H1 (cell line): ENCODE measurements around the gene KANSL3. TPM values are rescaled to one million over a fixed set of nuclear protein-coding genes. Genes with fewer than 3 reads are reported as not detected.

Experiments used
- CHD2 ChIP-seq: IDR thresholded peaks from 2 replicates; pipeline ENCODE4 v1.6.1; 2012; ENCODE audit warnings: low read length, improper control_type of control experiment
- CTBP2 ChIP-seq: IDR thresholded peaks from 2 replicates; pipeline ENCODE4 v1.7.0; 2011; ENCODE audit warnings: borderline replicate concordance, mild to moderate bottlenecking, moderate library complexity, mixed read lengths, low read length; ENCODE audit not compliant: insufficient read depth, insufficient read length
- EGR1 ChIP-seq: IDR thresholded peaks from 2 replicates; pipeline ENCODE4 v1.6.1; 2011; ENCODE audit warnings: low read depth, low read length, borderline replicate concordance
- EP300 ChIP-seq, 2 experiments: IDR thresholded peaks; 1 replicate in 1 of 2; 2 replicates in 1 of 2; pipeline ENCODE4 v1.6.1; 2011 to 2012; ENCODE audit warnings: low read depth in 2 of 2, low read length in 2 of 2, mild to moderate bottlenecking in 2 of 2, borderline replicate concordance in 1 of 2, inconsistent platforms in 1 of 2, moderate library complexity in 1 of 2
- POU5F1 ChIP-seq: IDR thresholded peaks from 2 replicates; pipeline ENCODE4 v1.6.1; 2011; ENCODE audit warnings: low read depth, mild to moderate bottlenecking, low read length, moderate library complexity
- TAF7 ChIP-seq: optimal IDR thresholded peaks from 2 replicates; pipeline ENCODE3; 2011; ENCODE audit warnings: low read depth, mild to moderate bottlenecking, inconsistent platforms, low read length, moderate library complexity, borderline replicate concordance
- TCF12 ChIP-seq: IDR thresholded peaks from 2 replicates; pipeline ENCODE4 v1.6.1; 2011; ENCODE audit warnings: low read depth, mild to moderate bottlenecking, low read length
- ZNF274 ChIP-seq: IDR thresholded peaks from 2 replicates; pipeline ENCODE4 v1.7.0; 2012; ENCODE audit warnings: low read length, borderline replicate concordance; ENCODE audit errors: extremely low read depth
- polyA plus RNA-seq, 7 experiments: library from polyadenylated mRNA; depleted of rRNA in 3 of 7; stranded (reverse) in 5 of 7; unstranded in 2 of 7; fragments of >200 nt in 5 of 7; fragments of 200-250 nt in 2 of 7; gene quantifications; 1 replicate in 5 of 7; 2 replicates in 1 of 7; 4 replicates in 1 of 7; pipeline versions ENCODE4 v1.2.1 to v1.2.3, GENCODE V29; 2011 to 2013; ENCODE audit warnings: missing spikeins in 2 of 7, mixed read lengths in 2 of 7
- total RNA-seq: library from RNA; stranded (reverse); fragmentation: NEBNext Ultra II Directional; extraction: Animal tissue kit (Norgen Biotek cat#: 25700); gene quantifications from 2 replicates; pipeline ENCODE4 v1.2.1, GENCODE V29; 2021
- TF ChIP-seq, protein P1 (sequence below): fragments of 300-600 bp; sonication (generic); IDR thresholded peaks from 2 replicates; pipeline ENCODE4 v1.7.1; 2012; ENCODE audit warnings: low read length, moderate library complexity, mild to moderate bottlenecking, inconsistent platforms; ENCODE audit not compliant: insufficient replicate concordance

Gene KANSL3
- total and polyA plus RNA-seq, 2 of the 8 experiments (the other 6 are each of a cell fraction or from before 2014, with no cell fraction given) = 19.8 to 31.4 TPM

DNA sequence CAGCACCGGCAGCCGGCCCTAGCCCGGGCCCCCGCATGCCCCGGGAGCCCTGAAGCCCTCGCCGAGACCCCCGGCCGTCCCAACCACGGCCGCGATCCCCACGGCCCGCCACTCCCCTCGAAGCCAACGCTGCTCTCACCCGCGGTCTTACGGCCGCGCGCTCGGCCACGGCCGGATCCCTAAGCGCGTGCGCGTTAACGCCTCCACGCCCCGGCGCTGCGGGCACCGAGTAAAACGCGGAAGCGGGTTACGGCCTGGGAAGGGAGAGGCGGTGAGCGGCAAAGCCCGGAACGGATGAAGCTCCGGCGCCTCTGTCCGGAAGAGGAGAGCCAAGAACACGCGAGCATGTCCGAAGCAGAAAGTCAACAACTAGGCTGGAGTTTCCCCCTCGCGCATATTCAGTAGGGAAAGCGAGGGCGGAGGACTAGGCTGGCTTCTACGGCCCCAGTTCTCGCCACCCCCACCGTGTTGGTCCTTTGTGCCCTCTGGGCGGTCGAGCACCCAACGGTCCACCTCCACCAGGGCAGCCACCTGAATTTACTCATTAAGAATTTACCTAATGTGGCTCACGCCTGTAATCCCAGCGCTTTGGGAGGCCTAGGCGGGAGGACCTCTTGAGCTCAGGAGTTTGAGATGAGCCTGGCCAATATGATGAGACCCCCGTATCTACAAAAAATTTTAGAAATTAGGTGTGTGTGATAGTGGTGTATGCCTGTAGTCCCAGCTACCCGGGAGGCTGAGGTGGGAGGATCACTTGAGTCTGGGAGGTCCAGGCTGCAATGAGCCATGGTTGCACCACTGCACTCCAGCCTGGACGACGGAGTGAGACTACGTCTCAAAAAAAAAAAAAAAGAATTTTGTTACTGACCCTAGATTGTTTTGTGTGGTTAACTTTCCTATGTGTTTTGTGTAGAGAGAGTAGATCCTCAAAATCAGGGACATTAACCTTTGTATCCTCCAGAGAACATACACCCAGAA is at the start of gene KANSL3 (continued):
- TF ChIP-seq, protein P1, sequence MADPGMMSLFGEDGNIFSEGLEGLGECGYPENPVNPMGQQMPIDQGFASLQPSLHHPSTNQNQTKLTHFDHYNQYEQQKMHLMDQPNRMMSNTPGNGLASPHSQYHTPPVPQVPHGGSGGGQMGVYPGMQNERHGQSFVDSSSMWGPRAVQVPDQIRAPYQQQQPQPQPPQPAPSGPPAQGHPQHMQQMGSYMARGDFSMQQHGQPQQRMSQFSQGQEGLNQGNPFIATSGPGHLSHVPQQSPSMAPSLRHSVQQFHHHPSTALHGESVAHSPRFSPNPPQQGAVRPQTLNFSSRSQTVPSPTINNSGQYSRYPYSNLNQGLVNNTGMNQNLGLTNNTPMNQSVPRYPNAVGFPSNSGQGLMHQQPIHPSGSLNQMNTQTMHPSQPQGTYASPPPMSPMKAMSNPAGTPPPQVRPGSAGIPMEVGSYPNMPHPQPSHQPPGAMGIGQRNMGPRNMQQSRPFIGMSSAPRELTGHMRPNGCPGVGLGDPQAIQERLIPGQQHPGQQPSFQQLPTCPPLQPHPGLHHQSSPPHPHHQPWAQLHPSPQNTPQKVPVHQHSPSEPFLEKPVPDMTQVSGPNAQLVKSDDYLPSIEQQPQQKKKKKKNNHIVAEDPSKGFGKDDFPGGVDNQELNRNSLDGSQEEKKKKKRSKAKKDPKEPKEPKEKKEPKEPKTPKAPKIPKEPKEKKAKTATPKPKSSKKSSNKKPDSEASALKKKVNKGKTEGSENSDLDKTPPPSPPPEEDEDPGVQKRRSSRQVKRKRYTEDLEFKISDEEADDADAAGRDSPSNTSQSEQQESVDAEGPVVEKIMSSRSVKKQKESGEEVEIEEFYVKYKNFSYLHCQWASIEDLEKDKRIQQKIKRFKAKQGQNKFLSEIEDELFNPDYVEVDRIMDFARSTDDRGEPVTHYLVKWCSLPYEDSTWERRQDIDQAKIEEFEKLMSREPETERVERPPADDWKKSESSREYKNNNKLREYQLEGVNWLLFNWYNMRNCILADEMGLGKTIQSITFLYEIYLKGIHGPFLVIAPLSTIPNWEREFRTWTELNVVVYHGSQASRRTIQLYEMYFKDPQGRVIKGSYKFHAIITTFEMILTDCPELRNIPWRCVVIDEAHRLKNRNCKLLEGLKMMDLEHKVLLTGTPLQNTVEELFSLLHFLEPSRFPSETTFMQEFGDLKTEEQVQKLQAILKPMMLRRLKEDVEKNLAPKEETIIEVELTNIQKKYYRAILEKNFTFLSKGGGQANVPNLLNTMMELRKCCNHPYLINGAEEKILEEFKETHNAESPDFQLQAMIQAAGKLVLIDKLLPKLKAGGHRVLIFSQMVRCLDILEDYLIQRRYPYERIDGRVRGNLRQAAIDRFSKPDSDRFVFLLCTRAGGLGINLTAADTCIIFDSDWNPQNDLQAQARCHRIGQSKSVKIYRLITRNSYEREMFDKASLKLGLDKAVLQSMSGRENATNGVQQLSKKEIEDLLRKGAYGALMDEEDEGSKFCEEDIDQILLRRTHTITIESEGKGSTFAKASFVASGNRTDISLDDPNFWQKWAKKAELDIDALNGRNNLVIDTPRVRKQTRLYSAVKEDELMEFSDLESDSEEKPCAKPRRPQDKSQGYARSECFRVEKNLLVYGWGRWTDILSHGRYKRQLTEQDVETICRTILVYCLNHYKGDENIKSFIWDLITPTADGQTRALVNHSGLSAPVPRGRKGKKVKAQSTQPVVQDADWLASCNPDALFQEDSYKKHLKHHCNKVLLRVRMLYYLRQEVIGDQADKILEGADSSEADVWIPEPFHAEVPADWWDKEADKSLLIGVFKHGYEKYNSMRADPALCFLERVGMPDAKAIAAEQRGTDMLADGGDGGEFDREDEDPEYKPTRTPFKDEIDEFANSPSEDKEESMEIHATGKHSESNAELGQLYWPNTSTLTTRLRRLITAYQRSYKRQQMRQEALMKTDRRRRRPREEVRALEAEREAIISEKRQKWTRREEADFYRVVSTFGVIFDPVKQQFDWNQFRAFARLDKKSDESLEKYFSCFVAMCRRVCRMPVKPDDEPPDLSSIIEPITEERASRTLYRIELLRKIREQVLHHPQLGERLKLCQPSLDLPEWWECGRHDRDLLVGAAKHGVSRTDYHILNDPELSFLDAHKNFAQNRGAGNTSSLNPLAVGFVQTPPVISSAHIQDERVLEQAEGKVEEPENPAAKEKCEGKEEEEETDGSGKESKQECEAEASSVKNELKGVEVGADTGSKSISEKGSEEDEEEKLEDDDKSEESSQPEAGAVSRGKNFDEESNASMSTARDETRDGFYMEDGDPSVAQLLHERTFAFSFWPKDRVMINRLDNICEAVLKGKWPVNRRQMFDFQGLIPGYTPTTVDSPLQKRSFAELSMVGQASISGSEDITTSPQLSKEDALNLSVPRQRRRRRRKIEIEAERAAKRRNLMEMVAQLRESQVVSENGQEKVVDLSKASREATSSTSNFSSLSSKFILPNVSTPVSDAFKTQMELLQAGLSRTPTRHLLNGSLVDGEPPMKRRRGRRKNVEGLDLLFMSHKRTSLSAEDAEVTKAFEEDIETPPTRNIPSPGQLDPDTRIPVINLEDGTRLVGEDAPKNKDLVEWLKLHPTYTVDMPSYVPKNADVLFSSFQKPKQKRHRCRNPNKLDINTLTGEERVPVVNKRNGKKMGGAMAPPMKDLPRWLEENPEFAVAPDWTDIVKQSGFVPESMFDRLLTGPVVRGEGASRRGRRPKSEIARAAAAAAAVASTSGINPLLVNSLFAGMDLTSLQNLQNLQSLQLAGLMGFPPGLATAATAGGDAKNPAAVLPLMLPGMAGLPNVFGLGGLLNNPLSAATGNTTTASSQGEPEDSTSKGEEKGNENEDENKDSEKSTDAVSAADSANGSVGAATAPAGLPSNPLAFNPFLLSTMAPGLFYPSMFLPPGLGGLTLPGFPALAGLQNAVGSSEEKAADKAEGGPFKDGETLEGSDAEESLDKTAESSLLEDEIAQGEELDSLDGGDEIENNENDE = no peak
- no peak for TF ChIP-seq CTBP2
- peak; percentile 84 for TF ChIP-seq EGR1
- no peak for TF ChIP-seq TCF12
- peak; percentile 87 for TF ChIP-seq TAF7
- no peak for TF ChIP-seq ZNF274
- peak; percentile 55; the same call in 1 of the 2 replicates for TF ChIP-seq POU5F1
- TF ChIP-seq EP300 (IDR thresholded peaks at IDR 0.05; ENCODE audit: borderline replicate concordance in 1 of 2, low read depth in 2 of 2, low read length in 2 of 2) = peak in 1 of 2 experiments; percentile 86; a peak in 1 of 3 replicates
- peak; percentile 48; the same call in 1 of the 2 replicates for TF ChIP-seq CHD2
